Measurements from ENCODE around the gene SYT5. TPM values are rescaled to one million over a fixed set of nuclear protein-coding genes. Genes with fewer than 3 reads are reported as not detected.

The SYT5 gene
- total RNA-seq, 2 donors from 2014 or later, result 0.67 to 3.2 TPM

DNA sequence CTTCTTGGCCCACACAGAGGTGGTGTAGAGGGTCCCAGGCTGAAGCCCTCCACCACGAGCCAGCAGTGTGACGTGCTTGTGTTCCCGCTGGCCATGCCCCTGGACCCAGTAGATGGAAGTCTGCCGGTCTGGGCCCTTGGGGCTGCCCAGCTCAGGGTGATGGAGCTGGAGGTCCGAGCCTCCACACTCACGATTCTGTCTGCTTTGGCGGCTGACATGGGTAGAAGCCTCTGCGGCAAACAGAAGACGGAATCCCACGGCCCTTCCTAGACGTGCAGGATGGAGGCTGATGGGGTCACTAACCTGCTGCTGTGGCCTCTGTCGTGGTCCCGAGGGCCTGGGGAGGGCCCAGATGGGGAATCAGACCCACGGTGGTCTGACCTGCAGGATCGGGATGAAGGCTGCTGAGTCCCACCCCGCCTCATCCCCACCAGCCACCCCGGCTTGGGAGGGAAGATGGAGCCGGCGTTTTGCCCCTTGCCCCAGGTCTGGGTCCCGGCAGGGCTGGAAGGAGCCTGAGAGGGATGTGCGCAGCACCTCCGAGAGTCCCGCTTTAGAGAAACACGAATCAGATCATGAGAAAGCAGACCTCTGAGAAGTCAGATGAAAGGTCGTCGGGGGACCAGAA lies 44.1 kb upstream of the SYT5 start:
- Histone ChIP-seq H3K4me3 (no peak overlapping the region), H3K27me3 (no peaks in the 10 kb centered on the region), H3K27ac (no peak overlapping the region), H3K9me3 (no peaks in the 10 kb centered on the region), H3K4me1 (no peaks in the 10 kb centered on the region), H3K9ac (ENCODE audit: low read depth in 2 of 2, low read length in 2 of 2) (no peak overlapping the region), H3K36me3 (no peaks in the 10 kb centered on the region)
- intact Hi-C loops (cut with DNase I), result no loop called here
- no peak for DNase-seq
- TF ChIP-seq, protein P1, sequence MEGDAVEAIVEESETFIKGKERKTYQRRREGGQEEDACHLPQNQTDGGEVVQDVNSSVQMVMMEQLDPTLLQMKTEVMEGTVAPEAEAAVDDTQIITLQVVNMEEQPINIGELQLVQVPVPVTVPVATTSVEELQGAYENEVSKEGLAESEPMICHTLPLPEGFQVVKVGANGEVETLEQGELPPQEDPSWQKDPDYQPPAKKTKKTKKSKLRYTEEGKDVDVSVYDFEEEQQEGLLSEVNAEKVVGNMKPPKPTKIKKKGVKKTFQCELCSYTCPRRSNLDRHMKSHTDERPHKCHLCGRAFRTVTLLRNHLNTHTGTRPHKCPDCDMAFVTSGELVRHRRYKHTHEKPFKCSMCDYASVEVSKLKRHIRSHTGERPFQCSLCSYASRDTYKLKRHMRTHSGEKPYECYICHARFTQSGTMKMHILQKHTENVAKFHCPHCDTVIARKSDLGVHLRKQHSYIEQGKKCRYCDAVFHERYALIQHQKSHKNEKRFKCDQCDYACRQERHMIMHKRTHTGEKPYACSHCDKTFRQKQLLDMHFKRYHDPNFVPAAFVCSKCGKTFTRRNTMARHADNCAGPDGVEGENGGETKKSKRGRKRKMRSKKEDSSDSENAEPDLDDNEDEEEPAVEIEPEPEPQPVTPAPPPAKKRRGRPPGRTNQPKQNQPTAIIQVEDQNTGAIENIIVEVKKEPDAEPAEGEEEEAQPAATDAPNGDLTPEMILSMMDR (IDR thresholded peaks at IDR 0.05), result no peak

DNA sequence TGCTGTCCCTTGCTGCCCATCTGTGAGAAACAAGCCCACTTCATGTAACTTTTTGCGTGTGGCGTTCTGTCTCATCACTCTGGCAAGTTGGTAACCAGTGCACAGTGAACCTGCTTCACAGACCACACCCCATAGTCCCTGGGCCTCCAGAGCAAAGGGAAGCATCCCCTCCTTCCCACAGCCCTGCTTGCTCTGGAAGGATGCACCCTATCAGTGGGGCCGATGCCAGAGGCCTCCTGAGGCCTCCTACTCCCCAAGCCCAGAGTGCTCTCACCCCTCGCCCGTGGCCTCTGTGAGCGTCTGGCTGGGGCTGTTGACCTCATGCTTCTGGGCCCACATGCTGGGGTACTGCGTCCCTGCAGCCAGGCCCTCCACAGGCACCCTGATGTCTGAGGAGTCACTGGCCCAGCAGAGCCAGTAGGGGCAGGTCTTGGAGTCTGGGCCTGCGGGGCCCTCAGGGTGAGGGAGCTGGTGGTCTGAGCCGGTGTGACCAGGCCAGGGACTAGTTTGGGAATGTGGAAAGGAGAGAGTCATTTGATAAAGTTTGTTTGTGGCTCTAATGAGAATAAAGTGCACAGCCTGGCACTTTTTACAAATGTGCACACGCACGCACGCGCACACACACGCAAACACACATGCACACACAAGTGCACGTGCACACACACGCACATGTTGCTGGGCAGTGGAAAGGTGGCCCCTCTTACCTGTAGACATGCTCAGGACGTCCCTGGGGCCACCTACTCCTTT lies 43.4 kb upstream of the SYT5 start:
- Histone ChIP-seq H3K27me3 (no peaks in the 10 kb centered on the region), H3K4me3 (no peak overlapping the region), H3K4me1 (no peaks in the 10 kb centered on the region), H3K36me3 (no peaks in the 10 kb centered on the region), H3K27ac (no peak overlapping the region), H3K9ac (ENCODE audit: low read depth in 2 of 2, low read length in 2 of 2) (no peak overlapping the region), H3K9me3 (no peaks in the 10 kb centered on the region)
- no peak for DNase-seq
- intact Hi-C loops (cut with DNase I), result no loop called here
- TF ChIP-seq, protein P1 (IDR thresholded peaks at IDR 0.05), result no peak

- H3K27me3 ChIP-seq, result no peaks in the 10 kb centered on the region
- H3K9me3 ChIP-seq, result no peaks in the 10 kb centered on the region
- intact Hi-C loops (cut with DNase I), result no loop called here
- no peak for DNase-seq
- TF ChIP-seq, protein P1 (IDR thresholded peaks at IDR 0.05), result no peak
- H3K36me3 ChIP-seq, result no peaks in the 10 kb centered on the region
- H3K4me1 ChIP-seq, result no peaks in the 10 kb centered on the region
- no peak overlapping the region for H3K27ac ChIP-seq
- no peak overlapping the region for H3K4me3 ChIP-seq
- no peak overlapping the region for H3K9ac ChIP-seq (ENCODE audit: low read depth in 2 of 2, low read length in 2 of 2)
Observed at GRCh38 chr19:55220525-55220924, 40.4 kb upstream of the SYT5 start.

GRCh38 chr19:55216461-55217198 lies 36.5 kb upstream of the SYT5 start:
- Histone ChIP-seq H3K4me1 (no peaks in the 10 kb centered on the region), H3K27ac (peak overlapping the region; percentile 65), H3K36me3 (no peaks in the 10 kb centered on the region), H3K9me3 (no peaks in the 10 kb centered on the region), H3K27me3 (no peaks in the 10 kb centered on the region), H3K4me3 (peak overlapping the region; percentile 40), H3K9ac (ENCODE audit: low read depth in 2 of 2, low read length in 2 of 2) (peak overlapping the region; percentile 69 to 78)
- peak; percentile 90 for DNase-seq
- TF ChIP-seq, protein P1 (IDR thresholded peaks at IDR 0.05), result no peak
- intact Hi-C loops (cut with DNase I), result no loop called here

- H3K36me3 ChIP-seq, result no peaks in the 10 kb centered on the region
- H3K27ac ChIP-seq, result no peak overlapping the region
- peaks cover 9% of the 10 kb centered on the region for H3K4me1 ChIP-seq
- intact Hi-C loops (cut with DNase I), result no loop called here
- H3K27me3 ChIP-seq, result no peaks in the 10 kb centered on the region
- TF ChIP-seq, protein P1 (IDR thresholded peaks at IDR 0.05), result no peak
- DNase-seq, result no peak
- no peaks in the 10 kb centered on the region for H3K9me3 ChIP-seq
- no peak overlapping the region for H3K4me3 ChIP-seq
- H3K9ac ChIP-seq (ENCODE audit: low read depth in 2 of 2, low read length in 2 of 2), result no peak overlapping the region
Observed at GRCh38 chr19:55213547-55213946, 33.5 kb upstream of the SYT5 start.
